NCI-H2107 treated with DMSO at 0.1 percent for 48 hours (cell line): ENCODE results near the gene CTR9.

Experiments
- DNase-seq: peaks from one replicate; lab custom pipeline; 2025; ENCODE audit not compliant: unreplicated experiment; lab: John Stamatoyannopoulos, UW

CTR9 gene

DNA sequence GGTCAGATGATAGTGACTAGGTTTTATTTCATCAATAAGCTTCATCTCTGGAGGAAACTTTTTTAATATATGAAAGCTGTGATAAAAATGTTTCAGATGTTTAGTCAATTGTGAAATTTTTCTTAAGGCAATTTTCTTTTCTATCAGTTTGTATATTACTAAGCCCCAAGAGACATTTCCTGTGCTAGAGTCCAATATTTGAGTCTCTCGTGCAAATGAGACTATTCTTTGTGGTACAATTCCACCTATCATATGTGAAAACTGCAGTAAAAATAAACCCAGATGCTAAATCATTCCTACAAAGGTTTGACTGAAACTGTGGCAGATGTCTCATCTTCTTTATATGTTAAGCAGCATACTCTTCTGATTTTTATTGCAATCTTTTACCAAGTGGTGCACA lies 28.0 kb downstream of the CTR9 start:
- DNase-seq: no peak

DNA sequence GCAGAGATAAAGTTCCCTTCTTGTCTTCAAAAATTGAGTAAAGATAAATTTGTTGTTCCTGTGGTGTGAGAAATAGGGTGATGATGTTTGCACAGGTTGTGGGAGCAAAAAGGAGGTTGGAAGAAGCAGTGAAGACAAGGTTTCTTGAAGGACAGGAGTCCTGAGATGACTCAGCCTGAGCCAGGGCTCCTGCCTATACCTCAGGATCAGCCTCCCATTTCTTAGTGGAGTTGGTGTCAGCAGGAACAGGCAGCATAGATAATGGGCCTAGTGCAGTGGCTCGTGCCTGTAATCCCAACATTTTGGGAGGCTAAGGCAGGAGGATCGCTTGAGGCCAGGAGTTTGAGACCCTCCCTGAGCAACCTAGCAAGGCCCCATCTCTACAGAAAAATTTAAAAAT lies 29.0 kb downstream of the CTR9 start:
- DNase-seq: no peak

DNA sequence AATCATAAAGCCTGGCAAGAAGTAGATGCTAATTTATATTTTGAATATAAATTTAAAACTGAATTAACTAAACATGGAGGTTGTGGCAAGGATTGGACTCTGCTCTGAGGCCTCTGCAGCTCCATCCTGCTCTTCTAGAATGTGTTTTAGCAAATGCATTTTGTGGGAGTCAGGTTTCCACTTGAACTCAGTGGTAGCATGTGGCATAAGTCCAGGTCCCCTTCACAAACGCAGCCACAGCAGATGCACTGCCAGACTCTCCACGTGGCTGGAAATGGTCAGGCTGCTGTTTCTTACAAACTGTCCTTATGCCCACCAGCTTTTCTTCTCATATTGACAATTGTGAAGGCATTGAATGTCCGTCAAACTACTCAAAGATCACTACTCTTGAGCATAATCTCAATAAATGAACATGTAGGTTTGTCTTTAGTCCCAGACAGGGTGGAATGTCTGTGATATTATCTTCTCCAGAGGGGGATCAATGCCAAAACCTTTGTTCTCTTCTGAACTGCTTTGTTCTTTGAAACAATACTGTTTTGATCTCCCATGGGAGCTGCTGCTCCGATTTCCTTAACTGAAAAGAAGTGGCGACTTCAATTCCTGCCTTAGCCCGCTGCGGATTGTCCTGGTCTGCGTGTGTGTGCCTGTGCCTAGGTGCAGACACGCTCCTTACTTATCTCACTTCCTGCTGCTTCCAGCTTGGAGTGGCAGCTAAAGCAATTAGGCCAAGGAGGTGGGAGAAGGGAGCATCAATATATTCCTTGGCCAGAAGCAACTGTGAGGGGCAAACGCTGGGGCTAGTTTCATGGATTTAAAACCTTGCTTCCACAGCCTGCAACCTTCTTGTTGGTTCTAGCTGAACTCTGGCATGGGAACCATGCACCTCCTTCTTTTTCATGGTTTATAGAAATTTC lies 33.4 kb downstream of the CTR9 start:
- DNase-seq: peak; percentile 73

DNA sequence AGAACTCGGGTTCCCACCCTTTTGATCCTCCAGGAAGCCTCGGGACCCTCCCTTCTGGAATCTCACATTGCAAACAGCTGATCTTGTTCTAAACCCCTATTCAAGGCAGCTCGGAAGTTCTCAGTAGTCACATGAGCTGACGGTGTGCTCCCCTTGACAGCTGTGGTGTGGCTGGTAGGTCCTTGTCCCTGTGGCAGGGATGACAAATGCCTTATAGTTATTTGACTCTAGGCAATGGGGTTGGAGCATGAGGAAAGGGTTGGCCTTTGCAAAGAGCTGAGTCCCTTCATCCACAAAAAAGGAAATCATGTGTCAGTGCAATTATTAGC lies 34.1 kb downstream of the CTR9 start:
- peak; percentile 5 for DNase-seq

DNA sequence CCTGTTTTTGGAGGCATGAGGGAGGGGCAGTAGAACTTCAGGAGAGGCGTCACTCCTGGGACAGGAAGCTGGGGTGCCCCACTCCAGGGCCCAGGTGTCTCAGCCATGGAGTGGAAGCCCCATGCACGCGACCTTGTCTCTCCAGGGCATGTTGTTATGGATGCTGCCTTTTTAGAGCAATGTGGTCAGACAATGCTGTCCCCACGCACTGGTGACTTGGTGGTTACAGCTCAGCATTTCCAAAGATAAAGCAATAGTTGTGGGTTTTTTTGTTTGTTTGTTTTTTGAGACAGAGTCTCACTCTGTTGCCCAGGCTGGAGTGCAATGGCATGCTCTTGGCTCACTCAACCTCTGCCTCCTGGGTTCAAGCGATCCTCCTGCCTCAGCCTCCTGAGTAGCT lies 35.4 kb downstream of the CTR9 start:
- DNase-seq: no peak

DNA sequence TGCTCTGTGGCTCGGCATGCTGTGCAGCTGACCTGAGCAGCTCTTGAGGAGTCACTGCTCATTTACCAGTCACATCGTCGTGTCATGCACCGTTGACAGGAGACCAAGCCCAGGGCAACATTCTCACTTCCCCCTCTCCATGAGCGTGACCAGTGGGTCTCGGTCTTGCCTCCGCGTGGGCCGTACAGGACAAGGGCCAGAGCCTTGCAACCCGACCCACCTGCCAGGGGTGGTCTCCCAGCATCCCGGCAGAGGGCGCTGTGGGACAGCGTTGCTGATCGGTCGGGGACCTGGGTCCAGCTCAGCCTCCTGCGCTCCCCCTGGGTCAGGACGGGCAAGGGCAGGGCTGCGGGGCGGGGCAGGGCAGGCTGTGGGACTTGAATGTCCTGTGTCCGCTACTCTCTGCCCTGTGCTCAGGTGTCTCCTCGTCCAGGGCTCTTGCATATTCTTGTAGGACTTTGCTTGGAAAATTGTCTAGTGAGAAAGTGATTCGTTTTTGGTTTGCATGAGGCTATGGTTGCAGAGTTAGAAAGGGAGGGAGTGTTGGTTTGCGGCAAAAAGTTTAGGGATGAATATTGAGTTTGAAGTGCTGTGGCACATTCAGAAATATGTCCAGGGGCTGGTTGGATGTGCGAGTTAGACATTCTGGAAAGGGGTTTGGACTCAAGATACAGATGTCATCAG lies 41.5 kb downstream of the CTR9 start:
- peak; percentile 24 for DNase-seq

DNA sequence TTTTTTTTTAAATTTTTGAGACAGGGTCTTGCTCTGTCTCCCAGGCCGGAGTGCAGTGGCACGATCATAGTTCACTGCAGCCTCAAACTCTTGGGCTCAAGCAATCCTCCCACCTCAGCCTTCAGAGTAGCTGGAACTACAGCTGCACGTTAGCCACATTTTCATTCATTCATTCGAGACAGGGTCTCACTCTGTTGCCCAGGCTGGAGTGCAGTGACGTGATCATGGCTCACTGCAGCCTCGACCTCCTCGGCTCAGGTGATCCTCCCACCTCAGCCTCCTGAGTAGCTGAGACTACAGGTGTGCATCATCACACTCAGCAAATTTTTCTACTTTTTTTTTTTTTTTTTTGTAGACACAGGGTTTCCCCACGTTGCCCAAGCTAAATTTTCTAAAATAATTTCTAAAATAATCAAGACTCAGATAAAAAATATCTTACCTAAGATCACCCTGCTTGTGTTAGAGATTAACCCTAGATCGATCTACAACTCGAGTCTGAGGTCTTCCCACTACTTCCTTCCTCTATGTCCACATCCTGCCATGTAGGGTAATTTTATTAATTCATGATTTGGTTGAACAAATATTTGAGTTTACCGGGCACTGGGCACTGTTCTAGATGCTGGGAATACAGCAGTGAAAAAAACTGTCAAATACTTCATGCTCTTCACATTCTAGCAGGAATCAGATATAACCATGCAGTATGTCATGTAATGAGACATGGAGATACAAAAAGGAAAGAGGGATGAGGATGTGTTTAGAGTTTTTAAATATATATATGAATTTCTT lies 42.6 kb downstream of the CTR9 start:
- DNase-seq: no peak

DNA sequence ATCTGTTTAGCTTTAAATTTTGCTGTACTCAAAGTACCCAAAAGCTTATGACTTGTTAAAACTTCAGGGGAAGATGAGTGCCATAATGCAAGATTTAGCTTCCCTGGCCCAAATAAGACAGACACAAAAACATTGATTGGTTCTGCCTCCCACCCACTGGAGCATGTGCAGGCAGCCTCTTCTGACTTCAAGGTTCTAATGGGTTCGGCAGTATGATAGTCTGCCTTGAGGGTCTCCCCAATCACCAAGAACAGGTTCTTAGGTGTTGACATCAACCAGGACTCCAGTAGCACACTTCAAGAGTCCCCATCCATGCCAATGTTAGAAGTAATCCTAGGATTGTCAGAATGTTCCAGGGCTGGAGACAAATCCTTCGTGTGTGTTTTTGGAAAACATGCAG lies 45.1 kb downstream of the CTR9 start:
- DNase-seq: no peak

DNA sequence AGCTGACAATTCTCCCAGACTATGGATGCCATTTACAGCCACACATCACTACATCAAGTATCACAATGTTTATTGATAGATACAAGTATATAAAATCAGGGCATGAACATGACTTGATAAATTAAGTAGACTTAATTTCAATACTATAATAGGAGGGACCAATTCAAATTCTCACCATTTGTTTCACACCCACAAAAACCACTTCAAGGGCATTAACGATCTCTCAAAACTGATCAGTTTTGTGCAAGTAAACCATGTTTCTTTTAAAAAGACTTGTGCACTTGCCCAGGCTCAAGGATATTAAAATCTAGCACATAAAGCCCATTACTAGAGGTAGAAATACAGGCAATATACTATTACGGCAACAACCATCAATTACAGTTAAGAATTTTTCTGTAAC lies 46.0 kb downstream of the CTR9 start:
- no peak for DNase-seq

DNA sequence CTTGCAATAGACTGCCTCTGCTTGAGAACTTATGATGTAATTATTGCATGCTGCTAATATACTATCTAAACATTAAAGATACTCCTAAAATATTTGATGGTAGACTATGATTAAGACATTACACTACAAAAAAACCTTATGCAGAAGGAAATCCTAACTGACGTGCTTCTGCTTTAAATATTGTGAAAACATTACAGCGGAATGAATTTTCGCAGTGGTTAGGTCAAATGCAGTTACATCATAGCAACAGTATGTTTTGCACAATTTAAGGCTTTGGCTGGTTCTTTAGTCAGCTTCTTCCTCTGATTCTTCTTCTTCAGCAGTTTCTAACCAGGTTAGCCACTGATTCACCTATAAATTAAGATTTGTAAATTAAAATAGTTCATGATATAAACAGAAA lies 46.5 kb downstream of the CTR9 start:
- no peak for DNase-seq

DNA sequence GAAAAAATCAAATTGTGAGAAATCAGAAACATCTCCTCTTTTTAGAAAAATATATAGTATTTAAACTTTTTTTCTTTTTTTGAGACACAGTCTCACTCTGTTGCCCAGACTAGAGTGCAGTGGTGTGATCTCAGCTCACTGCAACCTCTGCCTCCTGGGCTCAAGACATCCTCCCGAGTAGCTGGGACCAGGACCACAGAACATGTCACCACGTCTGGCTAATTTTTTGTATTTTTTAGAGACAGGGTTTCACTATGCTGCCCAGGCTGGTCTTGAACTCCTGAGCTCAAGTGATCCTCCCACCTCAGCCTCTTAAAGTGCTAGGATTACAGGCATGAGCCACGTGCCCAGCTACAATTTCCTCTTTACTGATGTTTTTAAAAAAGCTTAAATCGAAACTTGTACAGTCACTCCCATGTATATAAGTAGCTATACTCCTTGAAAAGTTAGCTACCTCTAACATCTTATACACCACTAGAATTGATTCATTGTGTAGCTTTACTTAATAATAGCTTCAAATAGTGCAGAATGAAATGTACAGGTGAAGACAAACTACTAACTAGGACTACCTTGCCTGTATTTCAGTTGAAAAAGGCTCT lies 47.4 kb downstream of the CTR9 start:
- no peak for DNase-seq

DNA sequence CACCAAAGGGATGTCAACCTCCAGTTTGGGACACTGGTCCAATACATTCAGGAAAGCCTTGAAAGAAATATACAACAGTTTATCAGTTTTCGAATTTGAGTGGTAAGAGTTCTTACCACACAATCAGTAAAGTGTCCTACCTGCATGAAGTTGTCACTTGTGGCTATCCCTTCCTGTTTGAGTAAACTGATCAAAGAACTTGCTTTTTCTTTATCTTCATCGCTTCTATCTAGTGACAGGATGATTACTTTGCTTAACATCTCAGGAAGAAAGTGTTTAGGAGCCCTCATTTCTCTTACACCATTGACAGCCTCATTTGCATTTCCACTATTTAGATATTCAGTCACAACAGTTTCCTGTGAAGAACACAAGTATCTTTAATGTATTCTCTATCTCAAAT lies 49.2 kb downstream of the CTR9 start:
- DNase-seq: no peak

DNA sequence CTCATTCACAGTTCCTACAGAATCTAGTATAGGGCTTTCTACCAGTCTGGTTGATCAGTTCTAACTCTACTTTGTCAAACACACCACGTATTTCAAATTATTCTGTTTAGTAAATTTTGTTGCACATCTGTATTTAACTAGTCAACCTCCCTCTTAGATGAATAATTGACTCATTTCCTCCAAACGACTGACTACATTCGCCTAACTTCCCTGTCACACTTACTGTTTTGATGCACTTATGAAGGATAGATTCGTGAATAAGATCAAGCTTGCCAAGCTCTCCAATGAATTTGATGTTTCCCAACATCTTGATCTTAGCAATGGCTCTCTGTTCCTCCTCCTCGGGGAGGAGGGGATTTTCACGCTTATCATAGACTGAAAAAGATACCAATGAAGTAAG lies 52.6 kb downstream of the CTR9 start:
- no peak for DNase-seq

DNA sequence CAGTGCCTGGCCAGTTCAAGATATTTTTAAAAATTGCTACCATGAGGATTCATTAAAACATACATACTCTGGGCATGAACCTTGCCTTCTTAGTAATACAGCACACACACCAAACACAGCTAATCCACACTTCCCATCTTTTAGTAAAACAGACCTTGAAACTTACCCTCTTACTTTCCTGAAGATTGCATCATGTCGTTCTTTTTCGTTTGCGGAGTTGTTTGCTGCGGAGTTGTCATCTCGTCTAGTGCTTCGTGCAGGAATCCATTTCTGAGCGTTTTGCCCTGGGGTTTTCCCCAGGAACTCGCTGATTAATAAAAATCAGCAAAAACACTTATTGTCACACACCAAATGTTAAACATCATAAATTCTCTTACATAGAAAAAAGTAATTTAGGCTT lies 54.7 kb downstream of the CTR9 start:
- no peak for DNase-seq

DNA sequence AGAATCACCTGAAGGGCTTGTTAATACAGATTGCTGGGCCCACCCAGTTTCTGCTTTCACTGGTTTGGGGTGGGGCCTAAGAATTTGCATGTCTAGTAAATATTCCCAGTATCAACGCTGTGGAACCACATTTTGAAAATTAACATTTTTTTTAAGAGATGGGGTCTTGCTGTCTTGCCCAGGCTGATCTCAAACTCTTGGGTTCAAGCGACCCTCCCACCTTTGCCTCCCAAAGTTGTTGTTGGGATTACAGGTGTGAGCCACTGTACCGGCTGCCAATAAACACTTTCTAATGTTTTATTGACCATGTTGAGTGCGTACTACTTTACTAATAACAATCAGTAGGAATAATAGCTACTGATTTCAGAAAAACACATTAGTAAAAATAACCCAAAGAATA lies 55.2 kb downstream of the CTR9 start:
- DNase-seq: no peak

DNA sequence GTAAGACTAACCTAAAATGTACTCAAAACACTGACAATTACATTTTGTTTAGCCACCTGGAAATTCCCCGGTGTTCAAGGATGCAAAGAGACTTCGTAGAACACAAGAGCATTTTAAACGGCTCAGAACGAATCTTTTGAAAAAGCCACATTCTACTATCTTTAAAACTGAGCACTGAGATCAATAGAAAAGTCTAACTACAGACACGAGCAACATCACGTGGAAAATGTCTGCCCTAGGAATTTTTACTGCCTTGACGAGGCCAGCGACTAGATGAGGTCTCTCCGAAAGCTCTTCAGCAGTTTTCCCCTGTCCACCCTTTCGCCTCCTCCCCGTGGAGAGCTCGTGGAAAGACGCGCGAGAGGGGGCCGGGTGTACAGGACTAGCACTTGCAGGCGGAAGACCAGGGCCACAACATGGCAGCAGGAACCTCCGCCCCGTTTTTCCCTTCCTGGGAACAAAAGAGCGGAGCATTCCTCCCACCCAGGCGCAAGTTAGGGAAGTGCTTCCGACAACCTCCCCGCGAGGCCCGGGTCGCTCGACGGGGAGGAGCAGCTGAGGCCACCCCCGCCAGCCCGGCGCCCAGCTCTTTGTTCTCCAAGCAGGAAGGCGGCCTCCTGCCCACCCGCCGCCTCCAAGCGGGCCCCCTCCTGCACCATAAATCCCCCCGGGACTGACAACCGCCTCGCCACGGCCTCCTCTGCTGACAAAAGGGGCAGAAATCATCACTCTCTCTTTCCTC lies 56.6 kb downstream of the CTR9 start:
- DNase-seq: no peak

DNA sequence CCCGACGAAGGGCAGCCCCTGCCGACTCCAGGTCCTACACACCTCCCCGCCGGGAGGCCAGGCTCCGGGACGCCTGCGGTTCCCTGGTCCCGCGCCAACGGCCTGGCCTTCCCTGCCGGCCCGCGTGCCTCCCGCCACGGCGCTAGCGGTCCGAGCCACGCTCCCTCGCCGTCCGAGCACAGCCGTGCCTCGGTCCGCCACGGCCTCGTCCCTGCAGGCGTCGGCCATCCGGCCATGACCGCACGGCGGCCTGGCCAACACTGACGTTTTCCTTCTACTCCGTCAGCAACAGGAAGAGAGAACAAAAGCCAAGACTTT lies 57.1 kb downstream of the CTR9 start:
- DNase-seq: no peak

DNA sequence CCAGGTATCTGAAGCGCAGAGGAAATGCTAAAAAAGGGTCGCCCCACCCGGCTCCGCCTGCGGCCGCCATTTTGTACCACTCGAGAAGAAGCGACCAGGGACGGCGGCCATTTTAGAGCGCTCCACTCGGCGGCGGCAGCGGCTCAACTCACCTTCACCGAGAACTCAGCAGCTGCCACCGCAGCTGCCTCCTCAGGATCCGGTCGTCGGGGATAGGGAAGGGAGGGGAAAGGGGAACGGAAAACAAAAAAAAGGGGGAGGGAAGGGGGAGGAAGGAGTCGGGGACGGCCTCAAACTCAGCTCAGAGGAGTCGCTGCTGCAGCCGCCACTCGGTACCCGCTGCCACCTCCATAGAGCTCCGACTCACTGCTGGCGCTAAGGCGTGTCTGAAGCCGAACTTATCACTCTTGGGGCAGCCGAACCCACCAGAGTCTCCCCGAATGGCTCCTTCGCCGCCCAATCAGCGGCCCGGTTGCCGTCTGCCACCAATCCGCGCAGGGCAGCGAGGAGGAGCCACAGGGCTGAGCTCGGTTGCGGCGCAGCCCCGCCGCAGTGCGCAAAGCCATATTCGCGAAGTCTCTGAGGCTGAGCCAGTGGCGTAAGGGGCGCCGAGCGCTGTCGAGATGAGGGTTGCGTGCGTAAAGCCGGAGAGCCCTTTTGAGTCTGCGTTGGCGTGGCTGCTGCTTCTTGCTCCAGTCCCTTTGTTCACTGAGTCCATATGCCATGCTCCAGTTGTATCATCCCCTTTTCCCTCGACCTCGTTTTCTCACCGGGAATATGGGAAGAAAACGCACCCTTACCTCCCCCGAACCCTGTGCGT lies 57.7 kb downstream of the CTR9 start, which contains the start of gene EIF4G2:
EIF4G2 (minus strand) TSS at position 374 of the 820 bp plus-strand sequence.
- DNase-seq: peak; percentile 95

DNA sequence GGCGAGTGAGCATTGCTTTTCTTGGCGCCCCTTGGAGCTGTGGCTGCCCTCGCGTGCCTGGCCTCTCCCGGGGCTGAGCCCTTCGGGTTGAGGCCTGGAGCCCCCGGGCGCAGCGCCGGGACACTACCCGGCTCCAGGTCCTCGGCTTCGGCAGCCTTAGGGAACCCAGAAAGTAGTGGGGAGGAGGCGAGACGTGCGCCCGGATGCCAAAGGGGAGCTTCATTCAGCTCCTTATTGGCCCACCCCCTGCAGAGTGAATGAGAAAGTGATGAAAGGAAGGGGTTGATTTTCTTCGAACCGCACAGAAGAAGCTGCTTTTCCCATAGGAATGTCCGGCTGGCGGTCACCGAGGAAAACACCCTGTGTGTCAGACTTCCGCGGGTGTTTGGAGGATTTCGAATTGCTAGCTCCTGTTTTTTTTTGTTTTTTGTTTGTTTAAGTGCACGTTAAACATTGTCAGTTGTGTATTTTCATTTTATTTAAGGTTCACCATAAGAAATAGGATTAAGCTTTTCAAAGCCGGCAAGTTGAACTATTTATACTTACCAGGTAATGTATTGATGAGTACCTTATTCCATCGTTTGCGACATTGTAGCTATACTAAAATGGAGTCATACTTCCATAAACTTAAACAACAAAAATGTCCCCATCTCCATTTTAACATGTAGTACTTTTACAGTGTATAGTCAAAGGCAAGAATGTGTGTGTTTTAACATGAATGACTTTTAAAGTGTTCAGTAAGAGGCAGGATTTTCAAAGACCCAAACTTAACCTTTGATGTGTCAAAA lies 58.5 kb downstream of the CTR9 start:
- DNase-seq: peak; percentile 9
